SK-N-SH (cell line): ENCODE data around the gene HTN3. TPM values are rescaled to one million over a fixed set of nuclear protein-coding genes. Genes with fewer than 3 reads are reported as not detected.

Experiments used
- CTCF ChIA-PET: fragments of 300-600, 350-600 bp; formaldehyde crosslinking; extraction: SDS; loops from one replicate; lab custom pipeline; 2021; lab: Yijun Ruan, JAX
- POLR2A ChIA-PET: fragments of 350-600 bp; sonication (Branson Sonifier 250); formaldehyde crosslinking; extraction: SDS; loops from one replicate; lab custom pipeline; 2020; ENCODE audit warnings: antibody characterized with exemption, inconsistent platforms; lab: Yijun Ruan, JAX
- DNase-seq: peaks from one replicate; pipeline ENCODE4 v3.0.0; 2012
- H2AFZ ChIP-seq: fragments of 200-600 bp; sonication (generic); 2 replicates; pipeline ENCODE4 v1.8.1; 2016; ENCODE audit warnings: antibody characterized with exemption, mild to moderate bottlenecking, low read depth
- H3F3A ChIP-seq: fragments of 200-600 bp; sonication (generic); replicated peaks from 2 replicates; pipeline ENCODE3; 2016; ENCODE audit warnings: antibody characterized with exemption, mild to moderate bottlenecking; ENCODE audit not compliant: insufficient read depth
- H3K27ac ChIP-seq, 2 experiments: fragments of 200-500 bp in 1 of 2; fragments of 200-600 bp in 1 of 2; sonication (Bioruptor generic) in 1 of 2; sonication (generic), shearing (Covaris generic) in 1 of 2; 2 replicates each; pipeline versions ENCODE4 v1.5.1 to v1.6.1; 2014 to 2016; ENCODE audit warnings: low read depth in 2 of 2, inconsistent platforms in 1 of 2, low read length in 1 of 2, mild to moderate bottlenecking in 1 of 2, mixed read lengths in 1 of 2
- H3K27me3 ChIP-seq: fragments of 200-600 bp; sonication (generic), shearing (Covaris generic); 2 replicates; pipeline ENCODE4 v1.6.1; 2016; ENCODE audit warnings: mixed run types; ENCODE audit not compliant: insufficient read depth
- H3K36me3 ChIP-seq, 2 experiments: fragments of 200-500 bp in 1 of 2; fragments of 200-600 bp in 1 of 2; sonication (Bioruptor generic) in 1 of 2; sonication (generic) in 1 of 2; replicated peaks in 1 of 2; 2 replicates each; pipeline versions ENCODE3 to v1.5.1; 2014 to 2016; ENCODE audit warnings: low read length in 1 of 2, mild to moderate bottlenecking in 1 of 2; ENCODE audit not compliant: insufficient read depth in 2 of 2, control insufficient read depth in 1 of 2
- H3K4me1 ChIP-seq, 2 experiments: fragments of 200-500 bp in 1 of 2; fragments of 200-600 bp in 1 of 2; sonication (Bioruptor generic) in 1 of 2; sonication (generic), shearing (Covaris generic) in 1 of 2; 2 replicates each; pipeline versions ENCODE4 v1.5.1 to v1.6.1; 2014 to 2016; ENCODE audit warnings: low read depth in 1 of 2, low read length in 1 of 2, mixed run types in 1 of 2; ENCODE audit not compliant: insufficient read depth in 2 of 2, control insufficient read depth in 1 of 2
- H3K4me2 ChIP-seq: fragments of 200-600 bp; sonication (generic), shearing (Covaris generic); 2 replicates; pipeline ENCODE4 v1.6.1; 2017; ENCODE audit warnings: mixed run types
- H3K4me3 ChIP-seq, 2 experiments: fragments of 200-500 bp in 1 of 2; fragments of 200-600 bp in 1 of 2; sonication (Bioruptor generic) in 1 of 2; sonication (generic), shearing (Covaris generic) in 1 of 2; 2 replicates each; pipeline versions ENCODE4 v1.5.1 to v1.8.1; 2014 to 2016; ENCODE audit warnings: low read depth in 2 of 2, inconsistent platforms in 1 of 2, low read length in 1 of 2, mild to moderate bottlenecking in 1 of 2, mixed read lengths in 1 of 2, moderate library complexity in 1 of 2
- H3K79me2 ChIP-seq: fragments of 200-600 bp; sonication (generic); 2 replicates; pipeline ENCODE4 v1.8.1; 2017; ENCODE audit warnings: mild to moderate bottlenecking; ENCODE audit not compliant: insufficient read depth
- H3K9ac ChIP-seq: fragments of 200-600 bp; sonication (generic); 2 replicates; pipeline ENCODE4 v1.6.1; 2017; ENCODE audit warnings: mixed run types
- H3K9me2 ChIP-seq: fragments of 200-600 bp; sonication (generic); 2 replicates; pipeline ENCODE4 v1.6.1; 2017; ENCODE audit warnings: mixed run types
- H3K9me3 ChIP-seq: fragments of 200-600 bp; sonication (generic); 2 replicates; pipeline ENCODE4 v1.6.1; 2017; ENCODE audit warnings: mixed run types, mild to moderate bottlenecking, moderate library complexity
- H4K20me1 ChIP-seq: fragments of 200-600 bp; sonication (generic); 2 replicates; pipeline ENCODE4 v1.6.1; 2017; ENCODE audit warnings: mild to moderate bottlenecking, mixed run types; ENCODE audit not compliant: insufficient read depth
- CHD2 ChIP-seq: fragments of 150-350 bp; IDR thresholded peaks from 2 replicates; pipeline ENCODE4 v1.6.1; 2018; ENCODE audit warnings: low read length; ENCODE audit not compliant: partially characterized antibody
- ELF1 ChIP-seq: IDR thresholded peaks from 2 replicates; pipeline ENCODE4 v1.4.0; 2012
- EP300 ChIP-seq, 2 experiments: IDR thresholded peaks; 2 replicates each; pipeline versions ENCODE4 v1.4.0 to v1.6.1; 2012; ENCODE audit warnings: borderline replicate concordance in 1 of 2, low read depth in 1 of 2, low read length in 1 of 2
- EZH2phosphoT487 ChIP-seq: fragments of 200-600 bp; sonication (generic); IDR thresholded peaks from 2 replicates; pipeline ENCODE4 v1.6.1; 2017; ENCODE audit warnings: low read depth, mixed run types, mild to moderate bottlenecking, antibody characterized with exemption, moderate library complexity, borderline replicate concordance
- FOSL2 ChIP-seq: IDR thresholded peaks from 2 replicates; pipeline ENCODE4 v1.4.0; 2012; ENCODE audit warnings: low read depth, mild to moderate bottlenecking, moderate library complexity, borderline replicate concordance
- FOXM1 ChIP-seq: IDR thresholded peaks from 2 replicates; pipeline ENCODE4 v1.4.0; 2012; ENCODE audit warnings: low read depth, mild to moderate bottlenecking
- GABPA ChIP-seq: IDR thresholded peaks from 2 replicates; pipeline ENCODE4 v1.4.0; 2012; ENCODE audit warnings: low read depth, mild to moderate bottlenecking
- GATA2 ChIP-seq: sonication (generic); formaldehyde crosslinking; IDR thresholded peaks from 2 replicates; pipeline ENCODE4 v1.5.0; 2020; ENCODE audit warnings: mild to moderate bottlenecking, missing genetic modification reagents
- JUND ChIP-seq: IDR thresholded peaks from 2 replicates; pipeline ENCODE4 v1.4.0; 2012
- RAD21 ChIP-seq: IDR thresholded peaks from 2 replicates; pipeline ENCODE4 v1.6.1; 2012; ENCODE audit warnings: mild to moderate bottlenecking, low read length
- RXRA ChIP-seq: IDR thresholded peaks from 2 replicates; pipeline ENCODE4 v1.4.0; 2012; ENCODE audit warnings: low read depth, mild to moderate bottlenecking, borderline replicate concordance
- SIN3A ChIP-seq: IDR thresholded peaks from 2 replicates; pipeline ENCODE4 v1.6.1; 2012; ENCODE audit warnings: low read depth, mild to moderate bottlenecking, low read length, moderate library complexity, borderline replicate concordance
- SMC3 ChIP-seq: IDR thresholded peaks from 2 replicates; pipeline ENCODE4 v1.6.1; 2012; ENCODE audit warnings: low read depth, low read length, improper control_type of control experiment
- TAF1 ChIP-seq: IDR thresholded peaks from 2 replicates; pipeline ENCODE4 v1.6.1; 2012; ENCODE audit warnings: low read depth, mild to moderate bottlenecking, low read length, moderate library complexity, borderline replicate concordance
- YY1 ChIP-seq: IDR thresholded peaks from 2 replicates; pipeline ENCODE4 v1.4.0; 2012; ENCODE audit warnings: low read depth, mild to moderate bottlenecking
- WGBS: methylation state at CpG from one replicate; pipeline ENCODE4 v1.1.6; 2017; ENCODE audit warnings: low lambda C conversion rate; 5-methylcytosine and 5-hydroxymethylcytosine counted together
- polyA plus RNA-seq, 3 experiments: library from polyadenylated mRNA; depleted of rRNA; stranded (reverse); fragments of >200 nt; gene quantifications; 2 replicates each; pipeline ENCODE4 v1.2.3, GENCODE V29; 2012
- TF ChIP-seq, protein P1 (sequence below): IDR thresholded peaks from 2 replicates; pipeline ENCODE4; 2012
- TF ChIP-seq, protein P2 (sequence below): IDR thresholded peaks from 2 replicates; pipeline ENCODE4 v1.6.1; 2012; ENCODE audit warnings: mild to moderate bottlenecking, low read depth, low read length, moderate library complexity
- TF ChIP-seq, protein P3 (sequence below): IDR thresholded peaks from 2 replicates; pipeline ENCODE4 v1.4.0; 2012; ENCODE audit warnings: low read depth, borderline replicate concordance

The HTN3 gene
- polyA plus RNA-seq, 1 of the 3 experiments (the other 2 are of a cell fraction), result not detected

DNA sequence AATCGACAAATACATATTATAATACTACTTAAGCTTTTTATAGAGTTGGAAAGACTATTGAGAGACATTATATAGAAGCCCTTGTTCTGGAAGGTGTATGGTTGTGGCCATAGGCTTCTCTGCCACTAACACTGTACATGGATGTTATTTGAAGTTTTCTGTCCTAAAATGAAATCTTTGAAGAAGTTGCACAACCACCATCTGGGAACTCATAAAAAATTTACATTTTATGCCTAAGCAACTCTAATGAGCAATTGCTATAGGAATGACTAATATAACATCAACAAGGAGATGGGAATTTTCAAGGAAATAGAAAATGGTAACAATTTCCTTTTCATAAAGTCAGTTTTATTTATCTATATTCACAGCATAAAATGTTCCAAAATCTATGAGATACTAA lies 29.4 kb downstream of the HTN3 start:
- H3K79me2 ChIP-seq, result no peaks in the 10 kb centered on the region
- no peaks in the 10 kb centered on the region for H3F3A ChIP-seq
- H3K27me3 ChIP-seq, result no peaks in the 10 kb centered on the region
- 0% methylated on average over 1 of the region's 1 CpG for WGBS
- H3K4me1 ChIP-seq, result no peaks in the 10 kb centered on the region
- no peaks in the 10 kb centered on the region for H3K36me3 ChIP-seq
- ChIA-PET CTCF (no interaction called here), POLR2A (no interaction called here)
- no peaks in the 10 kb centered on the region for H3K9me2 ChIP-seq
- DNase-seq, result no peak
- H3K9ac ChIP-seq, result no peak overlapping the region
- no peak overlapping the region for H3K4me3 ChIP-seq
- H3K4me2 ChIP-seq, result no peak overlapping the region
- TF ChIP-seq EZH2phosphoT487 (no peak), GABPA (no peak), FOSL2 (no peak), GATA2 (CRISPR knock-in tag) (no peak), CHD2 (no peak), RAD21 (no peak), SIN3A (no peak), EP300 (IDR thresholded peaks at IDR 0.05; ENCODE audit: borderline replicate concordance in 1 of 2, low read depth in 1 of 2, low read length in 1 of 2) (no peak), ELF1 (no peak), YY1 (no peak)
- TF ChIP-seq, protein P1, sequence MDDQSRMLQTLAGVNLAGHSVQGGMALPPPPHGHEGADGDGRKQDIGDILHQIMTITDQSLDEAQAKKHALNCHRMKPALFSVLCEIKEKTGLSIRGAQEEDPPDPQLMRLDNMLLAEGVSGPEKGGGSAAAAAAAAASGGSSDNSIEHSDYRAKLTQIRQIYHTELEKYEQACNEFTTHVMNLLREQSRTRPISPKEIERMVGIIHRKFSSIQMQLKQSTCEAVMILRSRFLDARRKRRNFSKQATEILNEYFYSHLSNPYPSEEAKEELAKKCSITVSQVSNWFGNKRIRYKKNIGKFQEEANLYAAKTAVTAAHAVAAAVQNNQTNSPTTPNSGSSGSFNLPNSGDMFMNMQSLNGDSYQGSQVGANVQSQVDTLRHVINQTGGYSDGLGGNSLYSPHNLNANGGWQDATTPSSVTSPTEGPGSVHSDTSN, result no peak
- no peaks in the 10 kb centered on the region for H3K9me3 ChIP-seq
- no peak overlapping the region for H3K27ac ChIP-seq
- H2AFZ ChIP-seq, result no peak overlapping the region
- H4K20me1 ChIP-seq, result no peaks in the 10 kb centered on the region

DNA sequence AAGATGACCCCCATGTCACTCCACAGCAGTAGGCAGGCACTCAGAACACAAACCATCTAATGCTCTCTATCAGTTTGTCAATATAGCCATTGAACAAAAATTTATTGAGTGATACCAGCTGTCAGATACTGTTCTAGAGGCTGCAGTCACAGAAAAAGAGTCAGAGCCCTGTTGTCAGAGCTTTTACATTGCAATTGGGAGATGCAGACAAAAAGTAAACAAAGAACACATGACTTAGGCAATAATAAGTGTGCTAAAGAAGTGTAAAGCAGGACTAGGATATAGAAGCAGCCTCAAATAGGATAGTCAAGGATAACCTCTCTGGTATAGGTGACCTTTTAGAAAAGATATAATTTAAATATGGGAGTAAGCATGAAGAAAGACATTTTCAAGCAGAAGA lies 30.9 kb downstream of the HTN3 start:
- H3F3A ChIP-seq, result no peaks in the 10 kb centered on the region
- H3K9me2 ChIP-seq, result no peaks in the 10 kb centered on the region
- no peak overlapping the region for H3K4me3 ChIP-seq
- H3K27me3 ChIP-seq, result no peaks in the 10 kb centered on the region
- H3K79me2 ChIP-seq, result no peaks in the 10 kb centered on the region
- H2AFZ ChIP-seq, result no peak overlapping the region
- no peak for DNase-seq
- ChIA-PET POLR2A (no interaction called here), CTCF (no interaction called here)
- H3K36me3 ChIP-seq, result no peaks in the 10 kb centered on the region
- H3K9ac ChIP-seq, result no peak overlapping the region
- H3K4me2 ChIP-seq, result no peak overlapping the region
- H3K9me3 ChIP-seq, result no peaks in the 10 kb centered on the region
- no peaks in the 10 kb centered on the region for H4K20me1 ChIP-seq
- H3K4me1 ChIP-seq, result no peaks in the 10 kb centered on the region
- H3K27ac ChIP-seq, result no peak overlapping the region
- TF ChIP-seq EZH2phosphoT487, result no peak
- no peak for TF ChIP-seq RXRA
- no peak for TF ChIP-seq GABPA
- TF ChIP-seq RAD21, result no peak
- TF ChIP-seq, protein P1, result no peak
- TF ChIP-seq, protein P2, sequence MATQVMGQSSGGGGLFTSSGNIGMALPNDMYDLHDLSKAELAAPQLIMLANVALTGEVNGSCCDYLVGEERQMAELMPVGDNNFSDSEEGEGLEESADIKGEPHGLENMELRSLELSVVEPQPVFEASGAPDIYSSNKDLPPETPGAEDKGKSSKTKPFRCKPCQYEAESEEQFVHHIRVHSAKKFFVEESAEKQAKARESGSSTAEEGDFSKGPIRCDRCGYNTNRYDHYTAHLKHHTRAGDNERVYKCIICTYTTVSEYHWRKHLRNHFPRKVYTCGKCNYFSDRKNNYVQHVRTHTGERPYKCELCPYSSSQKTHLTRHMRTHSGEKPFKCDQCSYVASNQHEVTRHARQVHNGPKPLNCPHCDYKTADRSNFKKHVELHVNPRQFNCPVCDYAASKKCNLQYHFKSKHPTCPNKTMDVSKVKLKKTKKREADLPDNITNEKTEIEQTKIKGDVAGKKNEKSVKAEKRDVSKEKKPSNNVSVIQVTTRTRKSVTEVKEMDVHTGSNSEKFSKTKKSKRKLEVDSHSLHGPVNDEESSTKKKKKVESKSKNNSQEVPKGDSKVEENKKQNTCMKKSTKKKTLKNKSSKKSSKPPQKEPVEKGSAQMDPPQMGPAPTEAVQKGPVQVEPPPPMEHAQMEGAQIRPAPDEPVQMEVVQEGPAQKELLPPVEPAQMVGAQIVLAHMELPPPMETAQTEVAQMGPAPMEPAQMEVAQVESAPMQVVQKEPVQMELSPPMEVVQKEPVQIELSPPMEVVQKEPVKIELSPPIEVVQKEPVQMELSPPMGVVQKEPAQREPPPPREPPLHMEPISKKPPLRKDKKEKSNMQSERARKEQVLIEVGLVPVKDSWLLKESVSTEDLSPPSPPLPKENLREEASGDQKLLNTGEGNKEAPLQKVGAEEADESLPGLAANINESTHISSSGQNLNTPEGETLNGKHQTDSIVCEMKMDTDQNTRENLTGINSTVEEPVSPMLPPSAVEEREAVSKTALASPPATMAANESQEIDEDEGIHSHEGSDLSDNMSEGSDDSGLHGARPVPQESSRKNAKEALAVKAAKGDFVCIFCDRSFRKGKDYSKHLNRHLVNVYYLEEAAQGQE, result no peak
- TF ChIP-seq SMC3, result no peak
- no peak for TF ChIP-seq JUND
- TF ChIP-seq FOXM1, result no peak
- no peak for TF ChIP-seq YY1
- no peak for TF ChIP-seq TAF1
- TF ChIP-seq FOSL2, result no peak
- TF ChIP-seq, protein P3, sequence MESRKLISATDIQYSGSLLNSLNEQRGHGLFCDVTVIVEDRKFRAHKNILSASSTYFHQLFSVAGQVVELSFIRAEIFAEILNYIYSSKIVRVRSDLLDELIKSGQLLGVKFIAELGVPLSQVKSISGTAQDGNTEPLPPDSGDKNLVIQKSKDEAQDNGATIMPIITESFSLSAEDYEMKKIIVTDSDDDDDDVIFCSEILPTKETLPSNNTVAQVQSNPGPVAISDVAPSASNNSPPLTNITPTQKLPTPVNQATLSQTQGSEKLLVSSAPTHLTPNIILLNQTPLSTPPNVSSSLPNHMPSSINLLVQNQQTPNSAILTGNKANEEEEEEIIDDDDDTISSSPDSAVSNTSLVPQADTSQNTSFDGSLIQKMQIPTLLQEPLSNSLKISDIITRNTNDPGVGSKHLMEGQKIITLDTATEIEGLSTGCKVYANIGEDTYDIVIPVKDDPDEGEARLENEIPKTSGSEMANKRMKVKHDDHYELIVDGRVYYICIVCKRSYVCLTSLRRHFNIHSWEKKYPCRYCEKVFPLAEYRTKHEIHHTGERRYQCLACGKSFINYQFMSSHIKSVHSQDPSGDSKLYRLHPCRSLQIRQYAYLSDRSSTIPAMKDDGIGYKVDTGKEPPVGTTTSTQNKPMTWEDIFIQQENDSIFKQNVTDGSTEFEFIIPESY, result no peak
